ENCODE measurements around the gene DEPP1. TPM values are rescaled to one million over a fixed set of nuclear protein-coding genes. Genes with fewer than 3 reads are reported as not detected.

The DEPP1 gene
- total RNA-seq, 1 experiment from 2014 or later: 38.8 TPM

GRCh38 chr10:44934416-44935200 lies 44.0 kb downstream of the DEPP1 start:
- DNase-seq (ENCODE audit: low read depth): no peak

GRCh38 chr10:44933451-44934321 lies 44.9 kb downstream of the DEPP1 start:
- DNase-seq (ENCODE audit: low read depth): no peak

- peak; percentile 74 for DNase-seq (ENCODE audit: low read depth)
Measured at GRCh38 chr10:44932517-44933450, 45.8 kb downstream of the DEPP1 start.

- no peak for DNase-seq (ENCODE audit: low read depth)
Measured at GRCh38 chr10:44931621-44932516, 46.7 kb downstream of the DEPP1 start.

GRCh38 chr10:44930904-44931620 lies 47.5 kb downstream of the DEPP1 start:
- no peak for DNase-seq (ENCODE audit: low read depth)

- no peak for DNase-seq (ENCODE audit: low read depth)
Measured at GRCh38 chr10:44929356-44930255, 49.0 kb downstream of the DEPP1 start.

- DNase-seq (ENCODE audit: low read depth): no peak
Measured at GRCh38 chr10:44928462-44928861, 50.1 kb downstream of the DEPP1 start.

GRCh38 chr10:44927352-44927751 lies 51.3 kb downstream of the DEPP1 start:
- DNase-seq (ENCODE audit: low read depth): peak; percentile 32

GRCh38 chr10:44926751-44927351 lies 51.8 kb downstream of the DEPP1 start:
- DNase-seq (ENCODE audit: low read depth): no peak

Other genes starting within 250 kb of the DEPP1 start
- 2.2 TPM in 1 of 2 replicates, not detected in the other for gene TMEM72, start 67.5 kb downstream of the DEPP1 start, total RNA-seq (2014; rRNA removed; shearing (Covaris generic))
- gene RASSF4, start 19.0 kb downstream of the DEPP1 start, total RNA-seq (2014; rRNA removed; shearing (Covaris generic)): 8.4 and 13.4 TPM in 2 replicates
- gene ZNF22, start 22.1 kb upstream of the DEPP1 start, total RNA-seq (2014; rRNA removed; shearing (Covaris generic)): 22.9 and 25.5 TPM in 2 replicates